GM21576 (cell line): ENCODE results near the gene CDCP1.

Source experiments
- ATAC-seq: cut with Tn5 transposase; IDR thresholded peaks from one replicate; pipeline ENCODE4 v1.9.1; 2021; ENCODE audit warnings: mild to moderate bottlenecking, moderate library complexity; ENCODE audit not compliant: unreplicated experiment

Gene CDCP1

DNA sequence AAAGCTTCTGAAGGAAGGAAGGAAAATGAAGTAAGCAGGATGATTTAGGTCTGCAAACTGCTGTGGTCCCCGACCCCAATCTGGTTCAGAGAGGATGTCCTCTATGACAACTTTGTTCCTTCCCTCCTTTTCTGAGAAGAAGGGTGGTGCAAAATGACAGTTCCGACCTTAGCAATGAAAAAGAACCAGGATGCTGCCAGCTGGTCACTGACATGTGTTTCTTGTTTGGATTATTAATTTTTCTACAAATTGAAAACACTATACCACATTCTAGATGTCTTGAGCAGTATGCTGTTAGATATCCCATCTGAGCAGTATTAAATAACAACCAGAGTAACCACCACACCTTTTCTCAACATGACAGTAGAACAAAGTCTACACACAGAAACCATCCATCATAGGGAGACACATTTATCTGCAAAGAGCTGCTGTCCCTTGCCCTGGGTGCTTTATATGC is 27.5 kb downstream of the CDCP1 start:
- ATAC-seq: no peak

DNA sequence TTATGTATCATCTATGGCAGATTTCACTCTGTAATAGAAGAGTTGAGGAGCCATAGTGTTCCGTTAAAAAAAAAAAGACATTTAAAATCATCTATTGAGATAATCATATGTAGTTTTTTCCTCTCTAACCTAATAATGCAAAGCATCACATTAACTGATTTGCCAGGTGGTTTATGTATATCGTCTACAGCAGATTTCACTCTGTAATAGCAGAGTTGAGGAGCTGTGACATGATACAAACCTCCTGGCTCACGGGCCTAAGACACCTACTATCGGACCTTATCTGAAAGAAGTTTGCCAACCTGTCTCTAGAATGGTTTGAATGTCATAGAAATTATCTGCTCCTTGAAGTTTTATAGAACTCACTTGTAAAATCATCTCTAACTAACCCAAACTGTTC is 29.8 kb downstream of the CDCP1 start:
- ATAC-seq: no peak

DNA sequence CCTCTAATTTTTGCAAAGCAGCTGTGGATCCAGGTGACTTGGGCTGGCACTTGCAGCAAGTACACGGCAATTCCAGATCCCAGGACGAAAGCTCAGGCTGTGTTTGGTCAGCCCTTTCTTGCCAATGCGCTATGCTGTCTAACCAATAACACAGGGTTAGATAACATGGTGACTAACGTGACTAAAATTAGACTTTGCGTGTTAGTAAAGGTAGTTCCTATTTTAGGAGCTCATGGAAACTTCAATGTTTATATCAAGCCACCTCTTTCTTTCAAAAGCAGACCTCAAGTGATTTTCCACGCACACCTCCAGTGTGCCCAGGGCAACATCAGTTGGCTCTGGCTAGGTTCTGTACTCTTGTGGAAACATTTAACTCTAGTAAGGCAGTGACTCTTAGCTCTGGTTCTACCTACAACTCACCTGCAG is 32.5 kb downstream of the CDCP1 start:
- no peak for ATAC-seq

GRCh38 chr3:45112939-45113338 is 33.2 kb downstream of the CDCP1 start:
- no peak for ATAC-seq

- no peak for ATAC-seq
These were observed 35.7 kb downstream of the CDCP1 start for GRCh38 chr3:45110509-45110833.

- ATAC-seq: no peak
These were observed 36.2 kb downstream of the CDCP1 start for GRCh38 chr3:45109771-45110508.

DNA sequence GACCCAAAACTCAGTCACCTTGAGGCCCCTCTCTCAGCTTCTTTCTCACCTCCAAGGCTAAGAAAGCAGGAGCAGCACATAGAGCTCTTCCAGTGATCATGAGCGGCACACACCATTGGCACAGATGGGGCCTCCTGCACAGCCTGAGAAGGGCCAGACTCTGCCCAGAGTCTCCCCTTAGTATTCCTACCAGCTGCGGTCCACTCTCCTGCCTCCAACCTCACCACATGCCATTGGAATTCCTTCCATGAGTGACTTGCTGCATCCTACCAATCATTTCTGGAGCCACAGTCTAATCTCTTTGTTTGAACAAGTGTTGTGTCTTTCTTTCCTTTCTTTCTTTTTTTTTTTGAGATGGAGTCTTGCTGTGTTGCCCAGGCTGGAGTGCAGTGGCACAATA is 39.3 kb downstream of the CDCP1 start:
- ATAC-seq: no peak

DNA sequence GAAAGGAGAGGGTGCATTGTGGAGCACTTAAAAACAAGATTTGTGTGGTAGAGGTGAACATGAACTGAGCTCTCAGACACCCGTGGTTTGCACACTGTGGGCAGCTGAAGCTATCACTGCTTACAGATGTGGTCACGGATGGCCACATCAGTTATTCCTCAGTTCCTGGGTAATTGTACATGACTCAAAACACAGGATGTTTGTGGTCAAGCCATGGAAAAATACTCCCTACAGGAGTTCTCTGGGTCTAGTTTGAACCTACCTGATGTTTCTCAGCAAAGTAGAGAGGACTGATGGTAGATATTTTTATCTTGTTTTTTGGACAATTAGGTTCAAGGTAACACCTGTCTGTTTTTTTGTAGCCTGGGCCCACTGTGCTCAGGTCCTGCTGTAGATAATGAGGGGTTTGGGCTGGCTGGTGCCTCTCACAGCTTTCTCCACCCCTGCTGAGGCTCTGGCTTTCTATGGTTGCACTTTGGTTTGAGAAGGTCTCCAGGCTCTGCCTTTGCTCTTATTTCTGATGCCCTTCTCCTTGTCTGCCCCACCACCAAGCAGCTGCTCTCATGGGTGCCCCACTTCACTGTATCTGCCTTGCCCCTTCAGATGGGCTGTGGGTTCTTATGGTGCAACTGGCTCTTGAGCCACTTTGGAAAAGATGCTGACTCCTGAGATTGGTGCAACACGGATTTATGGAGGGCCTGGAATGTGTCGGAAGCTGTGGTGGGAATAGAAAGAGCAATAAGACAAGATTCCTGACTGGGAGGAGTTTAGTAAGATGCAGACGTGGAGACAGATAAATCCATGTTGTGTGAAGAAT is 40.1 kb downstream of the CDCP1 start:
- ATAC-seq: no peak

GRCh38 chr3:45104715-45105711 is 41.2 kb downstream of the CDCP1 start:
- no peak for ATAC-seq

GRCh38 chr3:45103753-45104714 is 42.1 kb downstream of the CDCP1 start:
- ATAC-seq: no peak

GRCh38 chr3:45103334-45103733 is 42.8 kb downstream of the CDCP1 start:
- no peak for ATAC-seq

- ATAC-seq: no peak
These were observed 45.2 kb downstream of the CDCP1 start for GRCh38 chr3:45100981-45101407.

- ATAC-seq: no peak
These were observed 47.9 kb downstream of the CDCP1 start for GRCh38 chr3:45098310-45098709.

- ATAC-seq: no peak
These were observed 48.8 kb downstream of the CDCP1 start for GRCh38 chr3:45097296-45097883.

DNA sequence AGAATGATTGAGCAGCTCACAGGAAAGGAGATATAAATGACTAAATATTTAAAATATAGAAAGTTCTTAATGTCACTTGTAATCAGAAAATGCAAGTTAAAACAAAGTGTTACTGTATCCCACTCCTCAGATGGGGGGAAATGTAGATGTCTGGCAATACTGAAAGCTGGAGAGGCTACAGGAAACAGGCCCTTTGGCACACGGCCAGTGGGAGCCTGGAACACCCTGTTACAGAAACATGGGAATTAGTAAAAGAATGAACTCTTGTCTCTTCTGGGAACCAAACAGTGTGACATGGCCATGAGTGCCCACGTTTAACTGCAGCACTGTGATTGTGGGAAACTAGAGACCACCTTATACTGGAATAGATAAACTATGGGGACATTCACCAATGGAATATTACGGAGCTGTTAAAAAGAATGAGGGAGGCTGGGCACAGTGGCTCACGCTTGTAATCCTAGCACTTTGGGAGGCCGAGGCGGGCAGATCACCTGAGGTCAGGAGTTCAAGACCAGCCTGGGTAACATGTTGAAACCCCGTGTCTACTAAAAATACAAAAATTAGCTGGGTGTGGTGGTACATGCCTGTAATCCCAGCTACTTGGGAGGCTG is 50.2 kb downstream of the CDCP1 start:
- no peak for ATAC-seq

- no peak for ATAC-seq
These were observed 53.0 kb downstream of the CDCP1 start for GRCh38 chr3:45093176-45093575.

DNA sequence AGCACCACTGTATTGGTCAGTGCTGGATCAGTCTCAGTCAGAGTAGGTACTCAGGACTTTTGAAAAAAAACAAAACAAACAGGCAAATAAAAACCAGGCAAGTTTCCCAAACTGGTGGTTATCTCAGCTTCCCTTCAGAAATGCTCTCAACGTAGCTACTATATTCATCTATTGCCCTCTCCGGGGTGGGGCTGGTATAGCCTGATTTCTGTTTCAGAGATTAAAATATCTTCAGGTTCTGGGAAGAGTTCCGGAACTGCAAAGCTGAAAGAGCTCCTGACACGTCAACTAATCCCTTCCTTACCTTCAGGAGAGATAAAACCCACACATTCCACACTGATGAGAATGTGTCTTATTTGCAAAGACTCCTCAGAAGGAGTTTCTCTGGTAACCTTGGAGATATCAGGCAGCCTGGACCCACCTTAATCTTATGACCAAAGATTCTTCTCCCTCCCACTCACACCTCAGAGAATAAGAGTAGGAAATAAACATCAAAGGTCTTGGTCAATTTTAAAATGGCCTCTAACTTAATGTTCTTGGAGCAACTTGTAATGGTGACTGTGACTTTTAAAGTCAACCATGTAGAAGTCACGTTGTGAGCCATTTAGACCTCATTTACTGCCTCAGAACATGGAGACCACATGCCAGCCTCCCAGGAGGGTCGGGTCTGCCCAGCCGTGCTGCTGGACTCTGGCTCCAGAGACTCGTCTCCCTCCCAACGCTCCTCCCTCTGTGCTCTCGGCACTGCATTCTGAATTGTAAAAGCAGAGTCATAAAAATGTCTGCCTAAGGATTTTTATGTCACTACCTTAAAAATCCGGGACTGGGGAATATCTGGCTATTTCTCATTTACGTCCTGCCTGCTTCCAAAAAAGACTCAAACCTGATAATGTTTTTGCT is 53.8 kb downstream of the CDCP1 start:
- ATAC-seq: no peak

DNA sequence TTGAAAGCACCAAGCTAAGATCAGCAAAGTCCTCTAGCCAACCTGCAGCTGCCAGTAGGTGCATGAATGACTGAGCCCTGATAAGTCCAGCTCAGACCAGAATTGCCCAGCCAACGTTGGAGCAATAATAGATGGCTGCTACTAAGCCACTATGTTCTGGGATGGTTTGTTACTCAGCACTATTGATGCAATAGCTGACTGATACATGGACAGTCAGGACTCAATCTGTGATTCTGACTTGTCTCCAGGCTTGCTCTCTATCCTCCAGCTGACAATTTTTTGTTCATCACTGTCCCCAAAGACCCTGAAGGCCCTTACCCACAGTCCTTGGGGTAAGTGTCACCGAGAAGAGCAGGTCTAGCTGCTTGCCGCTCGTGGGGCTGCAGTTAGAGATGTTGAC is 55.3 kb downstream of the CDCP1 start:
- ATAC-seq: no peak
